Measurements from ENCODE around the gene ARHGEF10L.
"Not testable (repeated sequence)": the region's sequence is repeated elsewhere in the genome, so short reads cannot be mapped to it uniquely, and the experiment has no call there.

The ARHGEF10L gene

GRCh38 chr1:17735793-17736192 lies 196.3 kb downstream of the ARHGEF10L start:
- no peak for DNase-seq (ENCODE audit: low read depth in 2 of 2)

GRCh38 chr1:17736625-17737024 lies 197.1 kb downstream of the ARHGEF10L start:
- DNase-seq (ENCODE audit: low read depth in 2 of 2), result no peak

DNA sequence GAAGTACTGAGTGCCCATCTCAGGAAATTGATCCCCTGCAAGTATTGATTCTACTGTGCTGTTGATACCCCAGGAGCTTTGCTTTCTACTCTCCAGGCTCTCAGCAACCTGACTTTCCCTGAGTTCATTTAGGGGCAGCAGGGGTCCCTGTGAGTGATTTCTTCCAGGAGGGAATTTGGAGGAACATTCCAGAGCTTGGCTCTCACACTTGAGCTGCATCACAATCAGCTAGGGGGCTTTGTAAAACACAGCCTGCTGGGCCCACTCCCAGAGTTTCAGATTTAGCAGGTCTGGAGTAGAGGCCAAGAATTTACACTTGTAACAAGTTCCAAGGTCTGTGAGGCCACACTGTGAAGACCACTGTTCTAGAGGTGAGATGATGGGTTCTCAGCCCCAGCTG lies 199.6 kb downstream of the ARHGEF10L start:
- no peak for DNase-seq (ENCODE audit: low read depth in 2 of 2)

GRCh38 chr1:17741052-17741451 lies 201.6 kb downstream of the ARHGEF10L start:
- DNase-seq (ENCODE audit: low read depth in 2 of 2), result no peak

DNA sequence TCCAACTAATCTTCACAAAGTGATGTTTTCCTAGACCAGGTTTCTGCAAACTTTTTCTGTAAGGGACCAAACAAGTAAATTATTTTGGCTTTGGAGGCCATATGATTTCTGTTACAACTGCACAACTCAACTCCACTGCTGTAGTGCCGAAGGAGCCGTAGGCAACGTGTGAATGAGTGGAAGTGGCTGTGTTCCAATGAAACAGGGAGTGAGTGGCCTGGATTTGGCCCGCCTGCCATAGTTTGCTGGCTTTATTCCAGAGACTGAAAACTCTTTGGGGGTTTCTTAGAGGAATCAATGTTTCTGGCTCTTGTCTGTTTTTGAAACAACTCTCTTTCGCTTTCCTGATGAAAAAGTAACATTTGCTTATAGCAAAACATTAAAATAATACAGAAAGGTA lies 203.1 kb downstream of the ARHGEF10L start:
- DNase-seq (ENCODE audit: low read depth in 2 of 2), result no peak

GRCh38 chr1:17743008-17743647 lies 203.6 kb downstream of the ARHGEF10L start:
- DNase-seq (ENCODE audit: low read depth in 2 of 2), result no peak

- DNase-seq (ENCODE audit: low read depth in 2 of 2), result no peak
Measured at GRCh38 chr1:17743925-17744324, 204.4 kb downstream of the ARHGEF10L start.

- DNase-seq (ENCODE audit: low read depth in 2 of 2), result no peak
Measured at GRCh38 chr1:17744666-17745478, 205.4 kb downstream of the ARHGEF10L start.

DNA sequence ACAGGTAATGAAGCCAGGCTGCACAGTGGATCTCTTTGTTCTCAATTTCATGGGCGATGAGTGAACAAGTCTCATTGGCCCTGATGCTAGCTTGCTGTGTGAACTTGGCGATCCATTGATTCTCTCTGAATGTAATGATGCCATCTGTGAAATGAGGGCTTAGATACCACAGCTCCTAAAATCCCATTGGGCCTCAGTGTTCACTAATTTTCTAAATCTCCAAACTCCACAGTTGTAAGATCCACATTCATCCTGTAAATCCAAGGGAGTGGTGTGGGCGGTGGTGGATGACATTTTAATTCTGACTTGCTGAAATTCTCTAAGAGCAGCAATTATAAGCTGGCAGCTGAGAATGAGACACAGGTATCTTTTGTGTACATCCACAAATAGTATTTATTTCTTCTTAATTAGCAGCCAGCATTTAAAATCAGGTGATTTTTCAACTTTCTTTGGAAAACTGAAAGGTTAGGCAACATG lies 206.0 kb downstream of the ARHGEF10L start:
- no peak for DNase-seq (ENCODE audit: low read depth in 2 of 2)

- DNase-seq (ENCODE audit: low read depth in 2 of 2), result not testable (repeated sequence)
Measured at GRCh38 chr1:17746281-17746680, 206.8 kb downstream of the ARHGEF10L start.

DNA sequence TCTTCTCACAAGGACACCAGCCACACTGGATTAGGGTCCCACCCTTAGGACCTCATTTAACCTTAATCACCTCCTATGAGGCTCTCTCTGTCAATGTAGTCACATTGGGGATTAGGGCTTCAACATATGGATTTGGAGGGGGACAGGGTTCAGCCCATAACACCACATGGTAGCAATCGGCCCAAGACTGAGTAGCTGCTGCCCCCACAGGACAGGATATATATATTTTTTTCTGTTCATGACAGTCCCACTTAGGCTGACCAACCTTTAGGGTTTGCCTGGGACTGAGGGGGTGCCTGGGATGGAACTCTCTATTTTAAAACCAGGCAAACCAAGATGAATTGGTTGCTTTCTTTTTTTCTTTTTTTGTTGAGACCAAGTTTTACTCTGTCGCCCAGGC lies 207.4 kb downstream of the ARHGEF10L start:
- no peak for DNase-seq (ENCODE audit: low read depth in 2 of 2)
